Fibroblast of lung (primary cell): ENCODE measurements around the gene DLG2. TPM values are rescaled to one million over a fixed set of nuclear protein-coding genes. Genes with fewer than 3 reads are reported as not detected.

Experiments
- DNase-seq, 2 donors: peaks; one replicate each; pipeline versions ENCODE4 v3.0.0 to v3.0.0-alpha.2; 2010; ENCODE audit warnings: low read depth in 2 of 2
- H2AFZ ChIP-seq: 2 replicates; pipeline ENCODE4 v1.5.1; 2012; ENCODE audit warnings: low read length, control low read depth, inconsistent platforms
- H3K27ac ChIP-seq: 2 replicates; pipeline ENCODE4 v1.5.1; 2011; ENCODE audit warnings: low read length, control low read depth; ENCODE audit not compliant: insufficient read depth
- H3K27me3 ChIP-seq: 2 replicates; pipeline ENCODE4 v1.5.1; 2011; ENCODE audit warnings: mild to moderate bottlenecking, low read length; ENCODE audit not compliant: control insufficient read depth, insufficient read depth
- H3K36me3 ChIP-seq: 2 replicates; pipeline ENCODE4 v1.5.1; 2011; ENCODE audit warnings: low read length; ENCODE audit not compliant: control insufficient read depth, insufficient read depth
- H3K4me1 ChIP-seq: 2 replicates; pipeline ENCODE4 v1.5.1; 2011; ENCODE audit warnings: low read length; ENCODE audit not compliant: control insufficient read depth, insufficient read depth; ENCODE audit errors: extremely low read depth
- H3K4me2 ChIP-seq: 2 replicates; pipeline ENCODE4 v1.5.1; 2011; ENCODE audit warnings: low read length, control low read depth; ENCODE audit not compliant: insufficient read depth; ENCODE audit errors: extremely low read depth
- H3K4me3 ChIP-seq, 4 experiments: fragments of 200-600 bp in 1 of 4; sonication (generic) in 1 of 4; replicated peaks in 1 of 4; 2 replicates each; pipeline ENCODE4 v1.5.1; 2011 to 2016; ENCODE audit warnings: low read length in 4 of 4, low read depth in 3 of 4, mild to moderate bottlenecking in 3 of 4, control low read depth in 2 of 4, inconsistent platforms in 1 of 4, mixed read lengths in 1 of 4; ENCODE audit not compliant: insufficient read depth in 1 of 4; ENCODE audit errors: control extremely low read depth in 1 of 4
- H3K79me2 ChIP-seq: 2 replicates; pipeline ENCODE4 v1.5.1; 2012; ENCODE audit warnings: mild to moderate bottlenecking, low read length, inconsistent platforms; ENCODE audit not compliant: control insufficient read depth, insufficient read depth
- H3K9ac ChIP-seq: 2 replicates; pipeline ENCODE4 v1.5.1; 2011; ENCODE audit warnings: mild to moderate bottlenecking, low read length, control low read depth; ENCODE audit not compliant: insufficient read depth
- H3K9me3 ChIP-seq: 2 replicates; pipeline ENCODE4 v1.5.1; 2012; ENCODE audit warnings: low read depth, low read length; ENCODE audit not compliant: control insufficient read depth, insufficient read depth
- H4K20me1 ChIP-seq: 2 replicates; pipeline ENCODE4 v1.5.1; 2011; ENCODE audit warnings: low read length; ENCODE audit not compliant: control insufficient read depth, insufficient read depth; ENCODE audit errors: extremely low read depth
- EZH2 ChIP-seq: IDR thresholded peaks from 2 replicates; pipeline ENCODE4 v1.5.1; 2012; ENCODE audit warnings: low read length, control low read depth, mild to moderate bottlenecking; ENCODE audit errors: missing control alignments
- polyA plus RNA-seq, 2 donors: library from polyadenylated mRNA; depleted of rRNA in 1 of 2; stranded (reverse) in 1 of 2; unstranded in 1 of 2; fragments of >200 nt; gene quantifications; 2 replicates each; pipeline ENCODE4 v1.2.1, GENCODE V29; 2011 to 2012; ENCODE audit warnings: missing spikeins in 1 of 2
- total RNA-seq: library from RNA; depleted of rRNA; stranded (reverse); fragments of >200 nt; gene quantifications from 2 replicates; pipeline ENCODE4 v1.2.1, GENCODE V29; 2014
- TF ChIP-seq, protein P1 (sequence below), 2 donors: IDR thresholded peaks in 1 of 2; conservative IDR thresholded peaks in 1 of 2; 1 replicate in 1 of 2; 2 replicates in 1 of 2; pipeline ENCODE4 v1.5.1; 2011 to 2012; ENCODE audit warnings: low read length in 2 of 2, control low read depth in 1 of 2, inconsistent platforms in 1 of 2, low read depth in 1 of 2, mild to moderate bottlenecking in 1 of 2

The DLG2 gene
- total and polyA plus RNA-seq, 2 donors (not counting 1 experiment from before 2014, with no cell fraction given) = 0.77 to 2.3 TPM

DNA sequence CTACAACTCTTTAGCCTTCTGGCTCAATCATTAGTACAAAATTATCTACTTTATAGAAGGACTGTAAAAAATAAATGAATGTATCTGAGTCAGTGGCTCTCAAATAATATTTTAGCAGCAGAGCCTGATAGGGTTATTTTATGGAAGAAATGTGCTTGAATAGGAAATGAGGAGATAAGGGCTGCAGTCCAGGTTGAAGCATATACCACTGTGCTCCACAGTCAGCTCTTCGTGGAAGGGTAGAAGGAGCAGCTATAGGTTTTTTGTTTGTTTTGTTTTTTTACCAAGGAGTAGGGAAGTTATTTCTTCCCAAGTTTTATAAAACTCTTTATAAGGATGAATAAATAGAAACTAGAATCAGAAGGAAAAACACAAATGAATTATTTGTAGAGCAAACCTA, 242.0 kb downstream of the DLG2 start:
- Histone ChIP-seq H3K79me2 (no peaks in the 10 kb centered on the region), H2AFZ (no peak overlapping the region), H3K4me1 (no peaks in the 10 kb centered on the region), H3K36me3 (no peaks in the 10 kb centered on the region), H3K4me2 (no peak overlapping the region), H3K27ac (no peak overlapping the region), H3K9ac (no peak overlapping the region), H3K4me3 (no peak overlapping the region), H3K9me3 (no peaks in the 10 kb centered on the region), H3K27me3 (no peaks in the 10 kb centered on the region), H4K20me1 (no peaks in the 10 kb centered on the region)
- DNase-seq = no peak
- no peak for TF ChIP-seq EZH2
- TF ChIP-seq, protein P1, sequence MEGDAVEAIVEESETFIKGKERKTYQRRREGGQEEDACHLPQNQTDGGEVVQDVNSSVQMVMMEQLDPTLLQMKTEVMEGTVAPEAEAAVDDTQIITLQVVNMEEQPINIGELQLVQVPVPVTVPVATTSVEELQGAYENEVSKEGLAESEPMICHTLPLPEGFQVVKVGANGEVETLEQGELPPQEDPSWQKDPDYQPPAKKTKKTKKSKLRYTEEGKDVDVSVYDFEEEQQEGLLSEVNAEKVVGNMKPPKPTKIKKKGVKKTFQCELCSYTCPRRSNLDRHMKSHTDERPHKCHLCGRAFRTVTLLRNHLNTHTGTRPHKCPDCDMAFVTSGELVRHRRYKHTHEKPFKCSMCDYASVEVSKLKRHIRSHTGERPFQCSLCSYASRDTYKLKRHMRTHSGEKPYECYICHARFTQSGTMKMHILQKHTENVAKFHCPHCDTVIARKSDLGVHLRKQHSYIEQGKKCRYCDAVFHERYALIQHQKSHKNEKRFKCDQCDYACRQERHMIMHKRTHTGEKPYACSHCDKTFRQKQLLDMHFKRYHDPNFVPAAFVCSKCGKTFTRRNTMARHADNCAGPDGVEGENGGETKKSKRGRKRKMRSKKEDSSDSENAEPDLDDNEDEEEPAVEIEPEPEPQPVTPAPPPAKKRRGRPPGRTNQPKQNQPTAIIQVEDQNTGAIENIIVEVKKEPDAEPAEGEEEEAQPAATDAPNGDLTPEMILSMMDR (conservative IDR thresholded peaks at IDR 0.05 in 1 of 2, IDR thresholded peaks at IDR 0.05 in 1 of 2; ENCODE audit: low read depth in 1 of 2, low read length in 2 of 2) = no peak

DNA sequence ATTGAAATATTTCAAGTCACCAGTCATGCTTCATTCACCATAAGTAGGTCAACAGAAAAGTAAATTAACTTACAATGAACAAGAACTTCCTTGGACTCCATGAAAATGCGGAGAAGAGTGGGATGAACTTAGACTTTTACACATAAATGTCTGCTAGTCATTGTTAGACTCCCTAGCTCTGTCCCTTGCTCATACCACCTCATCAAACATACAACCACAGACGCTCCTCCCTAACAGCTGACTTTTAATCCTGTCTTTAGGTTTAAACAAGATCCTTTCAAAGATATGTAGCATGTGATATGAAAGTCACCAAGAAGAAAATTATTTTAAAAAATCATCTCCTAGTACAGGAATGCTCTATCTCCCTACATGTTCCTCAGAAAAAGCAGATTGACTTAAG, 248.1 kb downstream of the DLG2 start:
- no peak for DNase-seq
- Histone ChIP-seq H3K27me3 (no peaks in the 10 kb centered on the region), H3K9me3 (no peaks in the 10 kb centered on the region), H3K4me1 (no peaks in the 10 kb centered on the region), H3K4me2 (no peak overlapping the region), H3K4me3 (no peak overlapping the region), H3K27ac (no peak overlapping the region), H2AFZ (no peak overlapping the region), H3K36me3 (no peaks in the 10 kb centered on the region), H4K20me1 (no peaks in the 10 kb centered on the region), H3K79me2 (no peaks in the 10 kb centered on the region), H3K9ac (no peak overlapping the region)
- TF ChIP-seq, protein P1 (conservative IDR thresholded peaks at IDR 0.05 in 1 of 2, IDR thresholded peaks at IDR 0.05 in 1 of 2; ENCODE audit: low read depth in 1 of 2, low read length in 2 of 2) = no peak
- TF ChIP-seq EZH2 = no peak

DNA sequence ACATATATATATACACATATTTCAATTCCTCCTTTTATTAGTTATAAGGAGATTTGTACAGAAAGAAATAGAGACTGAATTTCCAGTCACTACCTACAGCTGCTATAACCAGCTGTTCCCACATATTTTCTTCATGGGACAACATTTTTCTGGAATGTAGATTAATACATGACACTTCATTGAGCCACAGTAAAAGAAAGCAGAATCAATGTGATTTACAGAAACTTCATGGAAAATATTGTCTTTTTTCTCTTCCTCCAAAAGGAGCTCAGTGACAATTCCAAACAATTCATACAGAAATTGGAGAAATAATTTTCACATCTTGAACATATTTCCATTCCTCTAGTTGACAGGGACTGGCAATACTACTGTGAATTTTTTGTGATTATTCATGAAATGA, 249.2 kb downstream of the DLG2 start:
- H3K4me1 ChIP-seq = no peaks in the 10 kb centered on the region
- no peak for DNase-seq
- H3K4me3 ChIP-seq = no peak overlapping the region
- no peaks in the 10 kb centered on the region for H3K79me2 ChIP-seq
- H3K27ac ChIP-seq = no peak overlapping the region
- H3K9ac ChIP-seq = no peak overlapping the region
- no peaks in the 10 kb centered on the region for H4K20me1 ChIP-seq
- no peak overlapping the region for H2AFZ ChIP-seq
- H3K27me3 ChIP-seq = no peaks in the 10 kb centered on the region
- no peak for TF ChIP-seq EZH2
- TF ChIP-seq, protein P1 (conservative IDR thresholded peaks at IDR 0.05 in 1 of 2, IDR thresholded peaks at IDR 0.05 in 1 of 2; ENCODE audit: low read depth in 1 of 2, low read length in 2 of 2) = no peak
- H3K4me2 ChIP-seq = no peak overlapping the region
- no peaks in the 10 kb centered on the region for H3K9me3 ChIP-seq
- no peaks in the 10 kb centered on the region for H3K36me3 ChIP-seq
